K562 (cell line): ENCODE measurements around the gene OPCML. TPM values are rescaled to one million over a fixed set of nuclear protein-coding genes. Genes with fewer than 3 reads are reported as not detected.

Experiments
- ATAC-seq: fragments of 200-7000 bp; cut with Tn5 transposase; 3 replicates; pipeline ENCODE4 v1.9.1; 2020; ENCODE audit warnings: moderate library complexity
- BruUV-seq: library from RNA; stranded (reverse); fragments of 400-500 nt; replicated peaks from 2 replicates; lab custom pipeline; 2021; lab: Mats Ljungman, UMichigan
- CTCF ChIA-PET: fragments of 300-600 bp; formaldehyde crosslinking; extraction: SDS; loops from one replicate; lab custom pipeline; 2021; ENCODE audit warnings: low intra/inter-chr PET ratio; lab: Yijun Ruan, JAX
- POLR2A ChIA-PET: fragments of 300-600, 350-650 bp; sonication (Branson Sonifier 250); formaldehyde crosslinking; extraction: SDS; loops from one replicate; lab custom pipeline; 2021; ENCODE audit warnings: antibody characterized with exemption, inconsistent platforms; lab: Yijun Ruan, JAX
- DNase-seq, 4 experiments: peaks; one replicate each; pipeline versions ENCODE4 v3.0.0 to v3.0.0-alpha.2; 2011 to 2018; ENCODE audit warnings: low spot score in 3 of 4, mixed read lengths in 3 of 4; ENCODE audit errors: extremely low read depth in 1 of 4
- FAIRE-seq: peaks from 2 replicates; lab custom pipeline; 2011; peaks lifted over from hg19 to GRCh38; lab: Jason Lieb, UNC
- H2AFZ ChIP-seq: 2 replicates; pipeline ENCODE4 v1.6.0; 2011; ENCODE audit warnings: low read depth, low read length, control low read depth, inconsistent platforms
- H3K27ac ChIP-seq: fragments of 200-600 bp; 3 replicates; pipeline ENCODE4 v1.8.0; 2011; ENCODE audit warnings: low read depth, mild to moderate bottlenecking, control low read depth, inconsistent platforms, low read length, moderate library complexity, mixed read lengths; ENCODE audit errors: extremely low read depth
- H3K27me3 ChIP-seq, 2 experiments: fragments of 300-600 bp in 1 of 2; 2 replicates in 1 of 2; 3 replicates in 1 of 2; pipeline versions ENCODE4 v1.6.0 to v1.8.0; 2011; ENCODE audit warnings: inconsistent platforms in 2 of 2, low read length in 2 of 2, mild to moderate bottlenecking in 1 of 2, mixed read lengths in 1 of 2, moderate library complexity in 1 of 2; ENCODE audit not compliant: control insufficient read depth in 2 of 2, insufficient read depth in 2 of 2
- H3K36me3 ChIP-seq: fragments of 300-600 bp; 3 replicates; pipeline ENCODE4 v1.8.0; 2011; ENCODE audit warnings: mild to moderate bottlenecking, low read length, inconsistent platforms; ENCODE audit not compliant: control insufficient read depth, insufficient read depth
- H3K4me1 ChIP-seq, 2 experiments: fragments of 200-600 bp in 1 of 2; replicated peaks in 1 of 2; 2 replicates in 1 of 2; 3 replicates in 1 of 2; pipeline versions ENCODE4 v1.5.1 to v1.8.0; 2011; ENCODE audit warnings: inconsistent platforms in 2 of 2, low read length in 2 of 2, mild to moderate bottlenecking in 1 of 2, mixed read lengths in 1 of 2, moderate library complexity in 1 of 2; ENCODE audit not compliant: control insufficient read depth in 2 of 2, insufficient read depth in 2 of 2
- H3K4me2 ChIP-seq: 2 replicates; pipeline ENCODE4 v1.6.1; 2011; ENCODE audit warnings: low read length, control low read depth, inconsistent platforms, mixed read lengths; ENCODE audit not compliant: insufficient read depth
- H3K4me3 ChIP-seq: fragments of 200-600 bp; sonication (generic), shearing (Covaris generic); 2 replicates; pipeline ENCODE4 v1.5.1; 2016; ENCODE audit warnings: control low read depth, inconsistent platforms
- H3K79me2 ChIP-seq: fragments of 200-600 bp; 3 replicates; pipeline ENCODE4 v1.8.0; 2011; ENCODE audit warnings: low read length, inconsistent platforms; ENCODE audit not compliant: control insufficient read depth, insufficient read depth
- H3K9ac ChIP-seq, 2 experiments: 2 replicates each; pipeline versions ENCODE4 v1.6.0 to v1.6.1; 2011; ENCODE audit warnings: low read depth in 2 of 2, low read length in 2 of 2, control low read depth in 1 of 2, inconsistent platforms in 1 of 2, mild to moderate bottlenecking in 1 of 2, mixed read lengths in 1 of 2; ENCODE audit not compliant: insufficient read depth in 1 of 2
- H3K9me1 ChIP-seq: one replicate; pipeline ENCODE4 v1.6.0; 2011; ENCODE audit warnings: inconsistent platforms, mild to moderate bottlenecking, low read length, moderate library complexity; ENCODE audit not compliant: control insufficient read depth, insufficient read depth
- H3K9me3 ChIP-seq: replicated peaks from 2 replicates; pipeline ENCODE4 v1.5.1; 2011; ENCODE audit warnings: low read depth, low read length, inconsistent platforms; ENCODE audit not compliant: control insufficient read depth, insufficient read depth
- H4K20me1 ChIP-seq: replicated peaks from 2 replicates; pipeline ENCODE4 v1.6.1; 2011; ENCODE audit warnings: low read length, inconsistent platforms, mixed read lengths; ENCODE audit not compliant: control insufficient read depth, insufficient read depth
- FIP1L1 ChIP-seq: fragments of 200-400 bp; formaldehyde crosslinking; IDR thresholded peaks from 2 replicates; pipeline ENCODE4 v1.6.1; 2018; ENCODE audit warnings: mild to moderate bottlenecking, low read depth, low read length; ENCODE audit not compliant: poor library complexity, severe bottlenecking
- FOXK2 ChIP-seq, 2 experiments: fragments of 450-650 bp; IDR thresholded peaks in 1 of 2; conservative IDR thresholded peaks in 1 of 2; 2 replicates each; pipeline ENCODE4 v1.6.1; 2016; ENCODE audit warnings: low read depth in 2 of 2, mild to moderate bottlenecking in 1 of 2
- KLF1 ChIP-seq: fragments of 450-650 bp; IDR thresholded peaks from 2 replicates; pipeline ENCODE4 v1.6.1; 2016; ENCODE audit warnings: missing genetic modification characterization, missing compliant biosample characterization
- MED1 ChIP-seq: sonication (generic); formaldehyde crosslinking; IDR thresholded peaks from 2 replicates; pipeline ENCODE4 v1.8.1; 2023; ENCODE audit warnings: missing genetic modification reagents, borderline replicate concordance
- MYNN ChIP-seq, 2 experiments: sonication (generic); formaldehyde crosslinking in 1 of 2; IDR thresholded peaks; 2 replicates each; pipeline versions ENCODE4 v1.5.0 to v1.6.1; 2016 to 2020; ENCODE audit warnings: antibody characterized with exemption in 1 of 2, missing genetic modification reagents in 1 of 2
- NEUROD1 ChIP-seq: fragments of 150-350 bp; IDR thresholded peaks from 2 replicates; pipeline ENCODE4 v1.6.1; 2014; ENCODE audit warnings: borderline replicate concordance, low read length, low read depth; ENCODE audit not compliant: partially characterized antibody
- PCBP1 ChIP-seq: fragments of 200-400 bp; formaldehyde crosslinking; IDR thresholded peaks from 2 replicates; pipeline ENCODE4 v1.6.1; 2018; ENCODE audit warnings: mild to moderate bottlenecking, low read depth, low read length; ENCODE audit not compliant: poor library complexity, severe bottlenecking
- POU5F1 ChIP-seq: fragments of 150-350 bp; IDR thresholded peaks from 2 replicates; pipeline ENCODE4 v1.6.1; 2014; ENCODE audit warnings: borderline replicate concordance, low read length, low read depth, mild to moderate bottlenecking; ENCODE audit not compliant: partially characterized antibody
- RBM15 ChIP-seq: fragments of 200-400 bp; formaldehyde crosslinking; IDR thresholded peaks from 2 replicates; pipeline ENCODE4 v1.6.1; 2018; ENCODE audit warnings: mild to moderate bottlenecking, low read length, moderate library complexity; ENCODE audit not compliant: insufficient read depth
- RFX5 ChIP-seq: IDR thresholded peaks from 2 replicates; pipeline ENCODE4 v1.6.1; 2011; ENCODE audit warnings: low read depth, mild to moderate bottlenecking, improper control_type of control experiment, low read length
- SFPQ ChIP-seq: fragments of 200-400 bp; formaldehyde crosslinking; IDR thresholded peaks from 2 replicates; pipeline ENCODE4 v1.6.1; 2017; ENCODE audit warnings: mild to moderate bottlenecking, low read depth, low read length, moderate library complexity
- ZBTB26 ChIP-seq: fragments of 450-650 bp; formaldehyde crosslinking; IDR thresholded peaks from 2 replicates; pipeline ENCODE4 v1.4.0; 2022; ENCODE audit warnings: missing genetic modification characterization
- ZNF347 ChIP-seq: fragments of 450-650 bp; formaldehyde crosslinking; IDR thresholded peaks from 2 replicates; pipeline ENCODE4 v1.4.0; 2020; ENCODE audit warnings: low read depth, mild to moderate bottlenecking, moderate library complexity
- ZNF449 ChIP-seq: fragments of 250-450 bp; sonication (Bioruptor Pico); IDR thresholded peaks from 2 replicates; pipeline ENCODE4 v1.8.0; 2022; ENCODE audit warnings: moderate library complexity, mild to moderate bottlenecking, inconsistent platforms
- ZNF507 ChIP-seq: conservative IDR thresholded peaks from 2 replicates; pipeline ENCODE4 v1.6.1; 2017; ENCODE audit warnings: missing genetic modification characterization, missing compliant biosample characterization
- ZNF589 ChIP-seq: fragments of 200-800 bp; sonication (Bioruptor generic); IDR thresholded peaks from 2 replicates; pipeline ENCODE4 v1.6.1; 2016; ENCODE audit warnings: low read depth, missing genetic modification characterization, missing compliant biosample characterization
- ZNF75A ChIP-seq: fragments of 450-650 bp; formaldehyde crosslinking; IDR thresholded peaks from 2 replicates; pipeline ENCODE4 v1.4.0; 2020; ENCODE audit warnings: mild to moderate bottlenecking
- WGBS: fragments of 100-300 bp; shearing (Covaris generic); methylation state at CpG from one replicate; pipeline ENCODE4 v1.1.6; 2016; ENCODE audit warnings: low coverage, mixed read lengths; ENCODE audit not compliant: insufficient coverage; ENCODE audit errors: missing lambda C conversion rate; 5-methylcytosine and 5-hydroxymethylcytosine counted together
- in situ Hi-C: fragments of 300-500 bp; cut with MboI; formaldehyde crosslinking; loops from 4 replicates; pipeline ENCODE4 v1.15.0; 2018; ENCODE audit warnings: inconsistent platforms, mixed read lengths
- intact Hi-C: fragments of 100-400 bp; cut with micrococcal nuclease; formaldehyde crosslinking; loops from 2 replicates; pipeline ENCODE4 v1.14.2; 2022
- polyA plus RNA-seq, 8 experiments: library from polyadenylated mRNA; depleted of rRNA in 4 of 8; stranded (reverse) in 5 of 8; unstranded in 3 of 8; fragments of >200 nt; fragmentation: Nextera tagmentation in 2 of 8; fragmentation: Illumina TruSeq in 1 of 8; extraction: Ambion mirVana in 2 of 8; extraction: Trizol in 1 of 8; gene quantifications; 2 replicates each; pipeline versions ENCODE4 v1.2.1 to v1.2.3, GENCODE V29; 2011 to 2014; ENCODE audit warnings: inconsistent platforms in 1 of 8, missing spikeins in 1 of 8
- total RNA-seq, 7 experiments: library from RNA; depleted of rRNA in 6 of 7; stranded (reverse); fragments of >200 nt in 6 of 7; fragmentation: Illumina TruSeq in 2 of 7; extraction: Trizol in 2 of 7; gene quantifications; 2 replicates each; pipeline versions ENCODE4 v1.2.1 to v1.2.3, GENCODE V29; 2011 to 2021; ENCODE audit warnings: low replicate concordance in 1 of 7

Gene OPCML
- total and polyA plus RNA-seq, 9 of the 15 experiments (the other 6 are each of a cell fraction or from before 2014, with no cell fraction given): not detected

- TF ChIP-seq POU5F1 (no peak), MYNN (IDR thresholded peaks at IDR 0.05) (no peak), MYNN (CRISPR knock-in tag; IDR thresholded peaks at IDR 0.05) (no peak), ZNF347 (CRISPR knock-in tag) (no peak), NEUROD1 (no peak), SFPQ (no peak)
These were observed 937.1 kb downstream of the OPCML start (continued) for GRCh38 chr11:132595246-132595645.

GRCh38 chr11:132590986-132591385, 941.3 kb downstream of the OPCML start:
- in situ Hi-C loops: no loop called here
- Histone ChIP-seq H3K4me2 (no peak overlapping the region), H3K9me3 (no peaks in the 10 kb centered on the region; the same call in 1 of the 2 replicates), H3K4me3 (no peak overlapping the region), H3K9ac (no peak overlapping the region), H3K27me3 (no peaks in the 10 kb centered on the region), H4K20me1 (no peaks in the 10 kb centered on the region), H3K36me3 (no peaks in the 10 kb centered on the region), H3K9me1 (no peaks in the 10 kb centered on the region), H3K4me1 (no peaks in the 10 kb centered on the region), H3K79me2 (no peaks in the 10 kb centered on the region), H2AFZ (no peak overlapping the region), H3K27ac (no peak overlapping the region)
- no peak for ATAC-seq
- FAIRE-seq: no peak
- ChIA-PET POLR2A (no interaction called here), CTCF (no interaction called here)
- WGBS: 2% methylated on average over 5 of the region's 5 CpGs
- intact Hi-C loops: no loop called here
- no TSS peak for BruUV-seq
- DNase-seq: no peak
- TF ChIP-seq ZBTB26 (no peak), KLF1 (tag) (no peak), ZNF589 (CRISPR knock-in tag) (no peak), MED1 (CRISPR knock-in tag) (no peak), RFX5 (no peak), PCBP1 (no peak), FOXK2 (conservative IDR thresholded peaks at IDR 0.05 in 1 of 2, IDR thresholded peaks at IDR 0.05 in 1 of 2; ENCODE audit: low read depth in 2 of 2) (no peak), FIP1L1 (no peak), RBM15 (no peak), ZNF507 (tag) (no peak), ZNF75A (no peak), ZNF449 (no peak)
